K562 (cell line): ENCODE results near the gene ARSD. TPM values are rescaled to one million over a fixed set of nuclear protein-coding genes. Genes with fewer than 3 reads are reported as not detected.
A peak's percentile ranks its signal among the peaks of the same experiment; 100 is the strongest.

ENCODE experiments used
- ARID1B ChIP-seq: fragments of 450-650 bp; IDR thresholded peaks from 2 replicates; pipeline ENCODE4 v1.6.1; 2016; ENCODE audit warnings: antibody characterized with exemption, mild to moderate bottlenecking, inconsistent platforms
- BCOR ChIP-seq: fragments of 450-650 bp; IDR thresholded peaks from 2 replicates; pipeline ENCODE4 v1.6.1; 2016
- CHD2 ChIP-seq: IDR thresholded peaks from 2 replicates; pipeline ENCODE4 v1.6.1; 2011; ENCODE audit warnings: low read depth, low read length
- EP400 ChIP-seq: fragments of 450-650 bp; IDR thresholded peaks from 2 replicates; pipeline ENCODE4 v1.6.1; 2017; ENCODE audit warnings: antibody characterized with exemption, mild to moderate bottlenecking, moderate library complexity
- FOXJ3 ChIP-seq: sonication (generic); formaldehyde crosslinking; IDR thresholded peaks from 2 replicates; pipeline ENCODE4 v1.4.0; 2020; ENCODE audit warnings: mild to moderate bottlenecking, missing genetic modification reagents
- GABPB2 ChIP-seq: fragments of 250-450 bp; sonication (Bioruptor Pico); conservative IDR thresholded peaks from 2 replicates; pipeline ENCODE4 v1.5.1; 2021; ENCODE audit warnings: mild to moderate bottlenecking
- KDM5B ChIP-seq: fragments of 200-600 bp; sonication (generic); IDR thresholded peaks from 2 replicates; pipeline ENCODE4 v1.6.1; 2012; ENCODE audit warnings: low read depth, mild to moderate bottlenecking, moderate library complexity, low read length, control low read depth, inconsistent platforms; ENCODE audit not compliant: insufficient replicate concordance
- RB1 ChIP-seq: fragments of 450-650 bp; IDR thresholded peaks from 2 replicates; pipeline ENCODE4 v1.6.1; 2017; ENCODE audit warnings: low read depth, mild to moderate bottlenecking
- TAF9B ChIP-seq: fragments of 450-650 bp; IDR thresholded peaks from 2 replicates; pipeline ENCODE4 v1.6.1; 2018; ENCODE audit warnings: mild to moderate bottlenecking; ENCODE audit not compliant: partially characterized antibody
- TRIM28 ChIP-seq: fragments of 450-650 bp; IDR thresholded peaks from 2 replicates; pipeline ENCODE4 v1.6.1; 2017
- ZNF143 ChIP-seq: sonication (generic); formaldehyde crosslinking; IDR thresholded peaks from 2 replicates; pipeline ENCODE4 v1.9.0; 2022; ENCODE audit warnings: mild to moderate bottlenecking, missing genetic modification reagents
- ZNF584 ChIP-seq: fragments of 200-800 bp; sonication (Bioruptor generic); IDR thresholded peaks from 2 replicates; pipeline ENCODE4 v1.6.1; 2016; ENCODE audit warnings: low read depth, mild to moderate bottlenecking, missing genetic modification characterization, missing compliant biosample characterization
- ZNF644 ChIP-seq: fragments of 200-800 bp; sonication (Bioruptor generic); IDR thresholded peaks from 2 replicates; pipeline ENCODE4 v1.6.1; 2016; ENCODE audit warnings: low read depth, missing genetic modification characterization, missing compliant biosample characterization
- polyA plus RNA-seq, 8 experiments: library from polyadenylated mRNA; depleted of rRNA in 4 of 8; stranded (reverse) in 5 of 8; unstranded in 3 of 8; fragments of >200 nt; fragmentation: Nextera tagmentation in 2 of 8; fragmentation: Illumina TruSeq in 1 of 8; extraction: Ambion mirVana in 2 of 8; extraction: Trizol in 1 of 8; gene quantifications; 2 replicates each; pipeline versions ENCODE4 v1.2.1 to v1.2.3, GENCODE V29; 2011 to 2014; ENCODE audit warnings: inconsistent platforms in 1 of 8, missing spikeins in 1 of 8
- total RNA-seq, 7 experiments: library from RNA; depleted of rRNA in 6 of 7; stranded (reverse); fragments of >200 nt in 6 of 7; fragmentation: Illumina TruSeq in 2 of 7; extraction: Trizol in 2 of 7; gene quantifications; 2 replicates each; pipeline versions ENCODE4 v1.2.1 to v1.2.3, GENCODE V29; 2011 to 2021; ENCODE audit warnings: low replicate concordance in 1 of 7
- TF ChIP-seq, protein P1 (sequence below): fragments of 450-650 bp; conservative IDR thresholded peaks from 2 replicates; pipeline ENCODE4 v1.6.1; 2016; ENCODE audit warnings: missing genetic modification characterization, low read depth, mild to moderate bottlenecking, control low read depth, missing compliant biosample characterization
- TF ChIP-seq, protein P2 (sequence below): sonication (generic); formaldehyde crosslinking; IDR thresholded peaks from 2 replicates; pipeline ENCODE4 v1.8.1; 2023; ENCODE audit warnings: mild to moderate bottlenecking, missing genetic modification reagents, moderate library complexity
- TF ChIP-seq, protein P3 (sequence below): sonication (generic); formaldehyde crosslinking; IDR thresholded peaks from 2 replicates; pipeline ENCODE4 v1.4.0; 2020; ENCODE audit warnings: mild to moderate bottlenecking, missing genetic modification reagents
- TF ChIP-seq, protein P4 (sequence below): fragments of 200-800 bp; sonication (Bioruptor generic); IDR thresholded peaks from 2 replicates; pipeline ENCODE4 v1.6.1; 2016; ENCODE audit warnings: missing genetic modification characterization, missing compliant biosample characterization

ARSD gene
- total and polyA plus RNA-seq, 9 of the 15 experiments (the other 6 are each of a cell fraction or from before 2014, with no cell fraction given), result 0.05 to 0.23 (median 0.09) TPM; not detected in 1

DNA sequence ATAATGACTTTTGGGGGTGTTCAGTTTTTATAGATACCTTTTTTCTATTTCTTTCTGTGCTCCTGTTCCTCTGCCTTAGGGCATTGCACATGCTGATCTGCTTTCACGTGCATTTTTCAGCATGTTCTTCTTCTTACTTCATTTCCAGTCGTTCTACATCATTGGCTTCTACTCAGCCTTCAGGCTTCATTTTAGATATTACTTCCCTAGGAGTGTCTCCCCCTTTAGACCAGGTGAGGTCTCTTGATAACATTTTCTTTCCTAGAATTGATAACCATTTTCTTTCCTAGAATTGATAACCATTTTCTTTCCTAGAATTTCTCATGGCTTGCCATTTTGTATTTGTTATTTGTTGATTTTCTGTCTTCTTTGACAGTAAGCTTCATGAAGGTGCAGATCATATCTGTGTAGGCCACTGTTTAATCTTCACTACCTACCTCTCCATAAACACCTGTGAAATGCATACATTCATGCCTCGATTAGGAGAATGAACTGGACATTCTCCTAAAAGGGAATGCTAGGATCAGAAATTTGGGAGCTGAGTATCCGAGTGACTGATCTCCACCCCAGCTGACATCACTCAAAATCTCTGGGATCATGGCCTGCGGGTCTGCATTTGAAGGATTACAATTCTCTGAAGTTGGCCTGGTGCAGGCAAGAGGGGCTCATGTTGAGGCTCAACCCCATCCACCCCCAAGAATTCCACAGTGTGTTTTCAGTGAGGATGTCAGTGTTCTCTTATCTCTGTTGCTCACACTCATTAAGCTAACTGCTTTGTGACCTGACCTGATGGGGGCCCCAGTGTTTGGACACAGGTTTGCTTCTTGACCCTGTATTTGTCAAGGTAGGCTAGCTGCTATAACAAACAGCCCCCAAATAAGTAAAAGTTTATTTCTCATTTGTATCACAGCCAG is 54.7 kb downstream of the ARSD start (continued):
- TF ChIP-seq, protein P1, sequence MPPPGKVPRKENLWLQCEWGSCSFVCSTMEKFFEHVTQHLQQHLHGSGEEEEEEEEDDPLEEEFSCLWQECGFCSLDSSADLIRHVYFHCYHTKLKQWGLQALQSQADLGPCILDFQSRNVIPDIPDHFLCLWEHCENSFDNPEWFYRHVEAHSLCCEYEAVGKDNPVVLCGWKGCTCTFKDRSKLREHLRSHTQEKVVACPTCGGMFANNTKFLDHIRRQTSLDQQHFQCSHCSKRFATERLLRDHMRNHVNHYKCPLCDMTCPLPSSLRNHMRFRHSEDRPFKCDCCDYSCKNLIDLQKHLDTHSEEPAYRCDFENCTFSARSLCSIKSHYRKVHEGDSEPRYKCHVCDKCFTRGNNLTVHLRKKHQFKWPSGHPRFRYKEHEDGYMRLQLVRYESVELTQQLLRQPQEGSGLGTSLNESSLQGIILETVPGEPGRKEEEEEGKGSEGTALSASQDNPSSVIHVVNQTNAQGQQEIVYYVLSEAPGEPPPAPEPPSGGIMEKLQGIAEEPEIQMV, result no peak
- TF ChIP-seq ZNF584 (no peak), FOXJ3 (CRISPR knock-in tag) (no peak), EP400 (no peak; the same call in 1 of the 2 replicates), ARID1B (peak; percentile 89), TAF9B (no peak), GABPB2 (CRISPR knock-in tag) (no peak), ZNF644 (no peak), RB1 (no peak), CHD2 (no peak), ZNF143 (CRISPR knock-in tag) (no peak), KDM5B (no peak), TRIM28 (peak; percentile 70), BCOR (0 out of 2 replicates have a peak, but pooled peaks have one; percentile 22)
- TF ChIP-seq, protein P2, sequence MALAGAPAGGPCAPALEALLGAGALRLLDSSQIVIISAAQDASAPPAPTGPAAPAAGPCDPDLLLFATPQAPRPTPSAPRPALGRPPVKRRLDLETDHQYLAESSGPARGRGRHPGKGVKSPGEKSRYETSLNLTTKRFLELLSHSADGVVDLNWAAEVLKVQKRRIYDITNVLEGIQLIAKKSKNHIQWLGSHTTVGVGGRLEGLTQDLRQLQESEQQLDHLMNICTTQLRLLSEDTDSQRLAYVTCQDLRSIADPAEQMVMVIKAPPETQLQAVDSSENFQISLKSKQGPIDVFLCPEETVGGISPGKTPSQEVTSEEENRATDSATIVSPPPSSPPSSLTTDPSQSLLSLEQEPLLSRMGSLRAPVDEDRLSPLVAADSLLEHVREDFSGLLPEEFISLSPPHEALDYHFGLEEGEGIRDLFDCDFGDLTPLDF, result no peak
- TF ChIP-seq, protein P3, sequence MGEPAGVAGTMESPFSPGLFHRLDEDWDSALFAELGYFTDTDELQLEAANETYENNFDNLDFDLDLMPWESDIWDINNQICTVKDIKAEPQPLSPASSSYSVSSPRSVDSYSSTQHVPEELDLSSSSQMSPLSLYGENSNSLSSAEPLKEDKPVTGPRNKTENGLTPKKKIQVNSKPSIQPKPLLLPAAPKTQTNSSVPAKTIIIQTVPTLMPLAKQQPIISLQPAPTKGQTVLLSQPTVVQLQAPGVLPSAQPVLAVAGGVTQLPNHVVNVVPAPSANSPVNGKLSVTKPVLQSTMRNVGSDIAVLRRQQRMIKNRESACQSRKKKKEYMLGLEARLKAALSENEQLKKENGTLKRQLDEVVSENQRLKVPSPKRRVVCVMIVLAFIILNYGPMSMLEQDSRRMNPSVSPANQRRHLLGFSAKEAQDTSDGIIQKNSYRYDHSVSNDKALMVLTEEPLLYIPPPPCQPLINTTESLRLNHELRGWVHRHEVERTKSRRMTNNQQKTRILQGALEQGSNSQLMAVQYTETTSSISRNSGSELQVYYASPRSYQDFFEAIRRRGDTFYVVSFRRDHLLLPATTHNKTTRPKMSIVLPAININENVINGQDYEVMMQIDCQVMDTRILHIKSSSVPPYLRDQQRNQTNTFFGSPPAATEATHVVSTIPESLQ (CRISPR knock-in tag), result no peak
- TF ChIP-seq, protein P4, sequence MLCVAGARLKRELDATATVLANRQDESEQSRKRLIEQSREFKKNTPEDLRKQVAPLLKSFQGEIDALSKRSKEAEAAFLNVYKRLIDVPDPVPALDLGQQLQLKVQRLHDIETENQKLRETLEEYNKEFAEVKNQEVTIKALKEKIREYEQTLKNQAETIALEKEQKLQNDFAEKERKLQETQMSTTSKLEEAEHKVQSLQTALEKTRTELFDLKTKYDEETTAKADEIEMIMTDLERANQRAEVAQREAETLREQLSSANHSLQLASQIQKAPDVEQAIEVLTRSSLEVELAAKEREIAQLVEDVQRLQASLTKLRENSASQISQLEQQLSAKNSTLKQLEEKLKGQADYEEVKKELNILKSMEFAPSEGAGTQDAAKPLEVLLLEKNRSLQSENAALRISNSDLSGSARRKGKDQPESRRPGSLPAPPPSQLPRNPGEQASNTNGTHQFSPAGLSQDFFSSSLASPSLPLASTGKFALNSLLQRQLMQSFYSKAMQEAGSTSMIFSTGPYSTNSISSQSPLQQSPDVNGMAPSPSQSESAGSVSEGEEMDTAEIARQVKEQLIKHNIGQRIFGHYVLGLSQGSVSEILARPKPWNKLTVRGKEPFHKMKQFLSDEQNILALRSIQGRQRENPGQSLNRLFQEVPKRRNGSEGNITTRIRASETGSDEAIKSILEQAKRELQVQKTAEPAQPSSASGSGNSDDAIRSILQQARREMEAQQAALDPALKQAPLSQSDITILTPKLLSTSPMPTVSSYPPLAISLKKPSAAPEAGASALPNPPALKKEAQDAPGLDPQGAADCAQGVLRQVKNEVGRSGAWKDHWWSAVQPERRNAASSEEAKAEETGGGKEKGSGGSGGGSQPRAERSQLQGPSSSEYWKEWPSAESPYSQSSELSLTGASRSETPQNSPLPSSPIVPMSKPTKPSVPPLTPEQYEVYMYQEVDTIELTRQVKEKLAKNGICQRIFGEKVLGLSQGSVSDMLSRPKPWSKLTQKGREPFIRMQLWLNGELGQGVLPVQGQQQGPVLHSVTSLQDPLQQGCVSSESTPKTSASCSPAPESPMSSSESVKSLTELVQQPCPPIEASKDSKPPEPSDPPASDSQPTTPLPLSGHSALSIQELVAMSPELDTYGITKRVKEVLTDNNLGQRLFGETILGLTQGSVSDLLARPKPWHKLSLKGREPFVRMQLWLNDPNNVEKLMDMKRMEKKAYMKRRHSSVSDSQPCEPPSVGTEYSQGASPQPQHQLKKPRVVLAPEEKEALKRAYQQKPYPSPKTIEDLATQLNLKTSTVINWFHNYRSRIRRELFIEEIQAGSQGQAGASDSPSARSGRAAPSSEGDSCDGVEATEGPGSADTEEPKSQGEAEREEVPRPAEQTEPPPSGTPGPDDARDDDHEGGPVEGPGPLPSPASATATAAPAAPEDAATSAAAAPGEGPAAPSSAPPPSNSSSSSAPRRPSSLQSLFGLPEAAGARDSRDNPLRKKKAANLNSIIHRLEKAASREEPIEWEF, result no peak
